Activated T-cell treated with anti-CD3 and anti-CD28 coated beads, Interleukin-2, amount 50 U/mL, for 1 hour (primary cell): ENCODE data around the gene TARM1.

Experiments used
- DNase-seq: peaks from one replicate; pipeline ENCODE4 v3.0.0-alpha.2; 2020

TARM1 gene

GRCh38 chr19:54029930-54030490 is 51.2 kb downstream of the TARM1 start:
- DNase-seq: peak; percentile 46

DNA sequence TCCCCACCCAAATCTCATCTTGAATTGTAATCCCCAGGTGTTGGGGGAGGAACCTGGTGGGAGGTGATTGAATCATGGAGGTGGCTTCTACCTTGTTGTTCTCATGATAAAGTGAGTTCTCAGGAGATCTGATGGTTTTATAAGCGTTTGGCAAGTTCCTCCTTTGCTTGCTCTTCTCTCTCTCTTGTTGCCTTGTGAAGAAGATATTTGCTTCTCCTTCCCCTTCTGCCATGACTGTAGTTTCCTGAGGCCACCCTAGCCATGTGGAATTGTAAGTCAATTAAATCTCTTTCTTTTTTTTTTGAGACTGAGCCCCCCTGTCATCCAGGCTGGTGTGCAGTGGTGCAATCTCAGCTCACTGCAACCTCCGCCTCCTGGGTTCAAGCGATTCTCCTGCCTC is 51.9 kb downstream of the TARM1 start:
- DNase-seq: no peak

DNA sequence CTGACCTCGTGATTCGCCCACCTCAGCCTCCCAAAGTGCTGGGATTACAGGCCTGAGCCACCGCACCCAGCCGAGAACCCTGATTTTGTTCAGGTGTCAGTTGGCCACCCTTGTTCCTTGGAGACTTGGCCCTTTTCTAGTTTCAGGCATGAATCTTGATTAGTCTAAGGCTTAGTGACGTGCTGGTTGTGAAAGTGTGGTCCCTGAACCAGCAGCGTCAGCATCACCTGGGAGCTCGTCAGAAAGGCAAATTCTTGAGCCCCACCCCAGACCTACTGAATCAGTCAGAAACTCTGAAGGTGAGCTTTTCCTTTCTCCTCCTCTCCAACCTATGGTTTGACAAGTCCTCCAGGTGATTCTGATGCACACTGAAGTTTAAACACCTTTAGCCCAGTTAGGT is 54.5 kb downstream of the TARM1 start:
- DNase-seq: no peak

DNA sequence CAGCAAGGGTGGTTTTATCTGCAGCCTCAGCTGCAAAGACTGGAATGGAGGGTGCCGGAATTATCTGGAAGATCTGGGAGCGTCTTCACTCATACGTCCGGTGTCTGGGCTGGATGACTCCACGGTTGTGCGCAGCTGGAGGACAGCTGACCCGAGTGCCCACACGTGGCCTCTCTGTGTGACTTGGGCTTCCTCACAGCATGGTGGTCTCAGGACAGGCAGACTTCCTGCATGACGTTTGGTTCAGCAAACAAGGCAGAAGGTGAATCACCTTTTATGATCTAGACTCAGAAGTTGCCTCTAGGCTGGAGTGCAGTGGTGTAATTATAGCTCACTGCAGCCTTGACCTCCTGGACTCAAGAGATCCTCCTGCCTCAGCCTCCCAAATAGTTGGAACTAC is 56.5 kb downstream of the TARM1 start:
- no peak for DNase-seq

DNA sequence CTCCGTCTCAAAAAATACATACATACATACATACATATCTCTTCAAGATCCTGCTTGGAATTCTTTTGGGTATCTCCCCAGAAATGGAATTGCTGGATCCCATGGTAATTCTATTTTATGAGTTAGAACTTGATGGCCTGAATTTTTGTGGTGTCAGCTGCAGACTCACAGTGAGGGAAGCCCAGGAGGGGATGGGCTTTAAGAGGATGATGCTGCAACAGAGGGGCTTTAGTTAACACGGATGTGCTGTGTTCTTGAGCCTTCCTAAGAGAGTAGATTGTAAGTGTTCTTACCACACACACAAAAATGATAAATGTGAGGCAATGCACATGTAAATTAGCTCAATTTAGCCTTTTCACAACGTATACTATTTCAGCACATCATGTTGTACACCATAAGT is 58.0 kb downstream of the TARM1 start:
- DNase-seq: no peak

GRCh38 chr19:54021932-54022331 is 59.2 kb downstream of the TARM1 start:
- no peak for DNase-seq

DNA sequence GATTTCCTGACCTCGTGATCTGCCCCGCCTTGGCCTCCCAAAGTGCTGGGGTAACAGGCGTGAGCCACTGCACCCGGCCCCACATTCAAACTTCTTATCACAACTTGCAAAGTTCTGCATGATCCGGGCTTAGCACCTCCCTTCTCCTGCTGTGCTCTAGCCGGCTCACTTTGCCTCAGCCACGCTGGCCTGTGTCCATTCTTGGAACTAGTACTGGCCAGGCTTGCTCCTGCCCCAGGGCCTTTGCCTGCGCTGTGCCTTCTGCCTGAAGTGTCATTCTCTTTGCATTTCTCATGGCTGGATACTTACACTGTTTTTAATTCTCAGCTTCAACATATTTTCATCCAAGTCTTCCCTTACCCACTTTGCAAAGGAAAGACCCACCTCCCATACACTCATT is 59.8 kb downstream of the TARM1 start:
- DNase-seq: no peak
